ENCODE measurements around the gene ACAT1.

The ACAT1 gene

DNA sequence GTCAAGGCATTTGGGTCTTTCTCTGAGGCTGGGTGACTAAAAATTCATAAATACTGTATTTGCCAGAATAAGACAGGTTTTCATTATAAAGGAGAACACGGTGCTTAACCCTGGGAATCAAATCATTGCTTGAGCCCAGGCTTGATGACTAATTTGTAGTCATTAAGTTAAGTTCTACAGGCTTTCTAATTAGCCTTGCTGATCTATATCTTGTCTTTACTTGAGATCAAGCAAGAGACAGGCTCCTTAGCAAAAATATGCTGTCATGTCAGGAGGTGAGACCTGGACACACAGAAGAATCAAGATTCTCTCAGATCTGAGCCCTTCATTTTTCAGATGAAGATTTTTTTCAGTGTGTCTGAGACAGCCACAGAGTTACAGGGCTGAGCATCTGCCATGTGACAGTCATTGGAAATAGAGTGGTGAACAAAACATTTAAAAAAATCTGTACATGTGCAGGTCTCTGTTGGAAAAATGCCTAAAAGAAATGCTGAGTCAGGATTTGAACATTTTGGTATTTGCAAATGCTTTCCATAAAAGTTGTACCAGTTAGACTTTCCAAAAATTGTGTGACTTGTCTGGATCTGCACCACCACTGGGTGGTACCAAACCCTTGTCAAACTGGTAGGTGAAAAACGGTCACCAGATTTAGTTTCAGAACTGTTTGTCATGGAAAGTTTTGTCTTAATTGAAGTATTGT is 14.6 kb downstream of the ACAT1 start:
- Histone ChIP-seq H3K27me3 (replicated peaks; ENCODE audit: insufficient read depth, low read length) (no peaks in the 10 kb centered on the region), H2AFZ (ENCODE audit: low read length) (no peak overlapping the region), H3K9me3 (replicated peaks; ENCODE audit: insufficient read depth, low read length) (no peaks in the 10 kb centered on the region), H3K4me1 (ENCODE audit: low read length) (peaks cover 4% of the 10 kb centered on the region; the same call in 1 of the 2 replicates), H3K9ac (ENCODE audit: low read length) (no peak overlapping the region), H3K4me3 (ENCODE audit: low read length) (no peak overlapping the region), H3K79me2 (ENCODE audit: low read length) (no peaks in the 10 kb centered on the region), H3F3A (ENCODE audit: insufficient read depth, low read length) (peaks cover 7% of the 10 kb centered on the region), H3K4me2 (ENCODE audit: low read depth, low read length) (no peak overlapping the region), H3K9me2 (replicated peaks; ENCODE audit: insufficient read depth, low read length) (no peaks in the 10 kb centered on the region), H4K20me1 (ENCODE audit: insufficient read depth, low read length) (no peaks in the 10 kb centered on the region), H3K27ac (ENCODE audit: low read length) (peak overlapping the region; percentile 36; the same call in 1 of the 2 replicates), H3K36me3 (replicated peaks; ENCODE audit: insufficient read depth, low read length) (peaks cover 4% of the 10 kb centered on the region; the same call in 1 of the 2 replicates)
- TF ChIP-seq, protein P1, sequence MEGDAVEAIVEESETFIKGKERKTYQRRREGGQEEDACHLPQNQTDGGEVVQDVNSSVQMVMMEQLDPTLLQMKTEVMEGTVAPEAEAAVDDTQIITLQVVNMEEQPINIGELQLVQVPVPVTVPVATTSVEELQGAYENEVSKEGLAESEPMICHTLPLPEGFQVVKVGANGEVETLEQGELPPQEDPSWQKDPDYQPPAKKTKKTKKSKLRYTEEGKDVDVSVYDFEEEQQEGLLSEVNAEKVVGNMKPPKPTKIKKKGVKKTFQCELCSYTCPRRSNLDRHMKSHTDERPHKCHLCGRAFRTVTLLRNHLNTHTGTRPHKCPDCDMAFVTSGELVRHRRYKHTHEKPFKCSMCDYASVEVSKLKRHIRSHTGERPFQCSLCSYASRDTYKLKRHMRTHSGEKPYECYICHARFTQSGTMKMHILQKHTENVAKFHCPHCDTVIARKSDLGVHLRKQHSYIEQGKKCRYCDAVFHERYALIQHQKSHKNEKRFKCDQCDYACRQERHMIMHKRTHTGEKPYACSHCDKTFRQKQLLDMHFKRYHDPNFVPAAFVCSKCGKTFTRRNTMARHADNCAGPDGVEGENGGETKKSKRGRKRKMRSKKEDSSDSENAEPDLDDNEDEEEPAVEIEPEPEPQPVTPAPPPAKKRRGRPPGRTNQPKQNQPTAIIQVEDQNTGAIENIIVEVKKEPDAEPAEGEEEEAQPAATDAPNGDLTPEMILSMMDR (IDR thresholded peaks at IDR 0.05; ENCODE audit: low read length) = peak; percentile 52
- TF ChIP-seq EZH2 (optimal IDR thresholded peaks at IDR 0.05; ENCODE audit: low read depth, low read length) = no peak
- TF ChIP-seq EZH2phosphoT487 (IDR thresholded peaks at IDR 0.05; ENCODE audit: low read length) = no peak
- peak; percentile 72 for DNase-seq

DNA sequence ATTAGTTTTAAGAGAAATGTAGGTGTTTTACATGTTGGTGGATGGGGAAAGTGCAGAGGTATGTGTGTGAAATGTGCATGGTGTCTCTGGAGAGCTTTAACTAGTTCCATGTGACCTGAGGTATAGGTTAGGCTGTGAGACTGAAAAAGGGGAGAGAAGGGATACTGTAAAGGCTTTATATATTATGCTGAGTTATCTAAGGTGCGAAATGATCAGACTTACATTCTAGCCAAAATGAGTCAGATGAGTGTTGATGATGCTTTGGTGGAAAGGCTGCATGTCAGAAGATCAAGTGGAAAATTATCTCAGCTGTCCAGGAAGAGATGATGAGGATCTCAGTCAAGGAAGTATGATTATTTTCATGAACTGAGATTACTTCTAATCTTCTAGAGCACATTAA is 15.8 kb downstream of the ACAT1 start:
- no peaks in the 10 kb centered on the region for H3K9me3 ChIP-seq (replicated peaks; ENCODE audit: insufficient read depth, low read length)
- peaks cover 4% of the 10 kb centered on the region; the same call in 1 of the 2 replicates for H3K36me3 ChIP-seq (replicated peaks; ENCODE audit: insufficient read depth, low read length)
- H3K9me2 ChIP-seq (replicated peaks; ENCODE audit: insufficient read depth, low read length) = no peaks in the 10 kb centered on the region

DNA sequence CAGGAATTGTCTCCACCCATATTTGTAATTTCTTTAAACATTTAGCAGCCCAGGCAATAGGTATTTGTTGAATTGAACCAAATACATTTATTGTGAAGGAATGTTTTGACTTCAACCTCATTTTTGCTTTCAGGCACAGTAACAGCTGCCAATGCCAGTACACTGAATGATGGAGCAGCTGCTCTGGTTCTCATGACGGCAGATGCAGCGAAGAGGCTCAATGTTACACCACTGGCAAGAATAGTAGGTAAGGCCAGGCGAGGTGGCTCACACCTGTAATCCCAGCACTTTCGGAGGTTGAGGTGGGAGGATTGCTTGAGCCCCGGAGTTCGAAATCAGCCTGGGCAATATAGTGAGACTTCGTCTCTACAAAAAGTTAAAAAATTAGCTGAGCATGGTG is 20.9 kb downstream of the ACAT1 start:
- H2AFZ ChIP-seq (ENCODE audit: low read length) = no peak overlapping the region
- H3K4me3 ChIP-seq (ENCODE audit: low read length) = no peak overlapping the region
- H3K9me3 ChIP-seq (replicated peaks; ENCODE audit: insufficient read depth, low read length) = no peaks in the 10 kb centered on the region
- H3K9ac ChIP-seq (ENCODE audit: low read length) = no peak overlapping the region
- H3F3A ChIP-seq (ENCODE audit: insufficient read depth, low read length) = peaks cover 15% of the 10 kb centered on the region
- DNase-seq = no peak
- TF ChIP-seq EZH2phosphoT487 (IDR thresholded peaks at IDR 0.05; ENCODE audit: low read length) = no peak
- TF ChIP-seq, protein P1 (IDR thresholded peaks at IDR 0.05; ENCODE audit: low read length) = no peak
- TF ChIP-seq EZH2 (optimal IDR thresholded peaks at IDR 0.05; ENCODE audit: low read depth, low read length) = no peak
- H3K9me2 ChIP-seq (replicated peaks; ENCODE audit: insufficient read depth, low read length) = no peaks in the 10 kb centered on the region
- H3K27ac ChIP-seq (ENCODE audit: low read length) = no peak overlapping the region
- no peaks in the 10 kb centered on the region for H4K20me1 ChIP-seq (ENCODE audit: insufficient read depth, low read length)
- H3K36me3 ChIP-seq (replicated peaks; ENCODE audit: insufficient read depth, low read length) = no peaks in the 10 kb centered on the region; the same call in 1 of the 2 replicates
- no peaks in the 10 kb centered on the region for H3K79me2 ChIP-seq (ENCODE audit: low read length)
- H3K4me2 ChIP-seq (ENCODE audit: low read depth, low read length) = no peak overlapping the region
- H3K4me1 ChIP-seq (ENCODE audit: low read length) = peaks cover 16% of the 10 kb centered on the region
- H3K27me3 ChIP-seq (replicated peaks; ENCODE audit: insufficient read depth, low read length) = no peaks in the 10 kb centered on the region

More for the DNA sequence above, 15.8 kb downstream of the ACAT1 start:
- Histone ChIP-seq H2AFZ (ENCODE audit: low read length) (no peak overlapping the region), H3K4me3 (ENCODE audit: low read length) (no peak overlapping the region), H3K27me3 (replicated peaks; ENCODE audit: insufficient read depth, low read length) (no peaks in the 10 kb centered on the region), H3K27ac (ENCODE audit: low read length) (no peak overlapping the region), H3K79me2 (ENCODE audit: low read length) (no peaks in the 10 kb centered on the region), H3K4me2 (ENCODE audit: low read depth, low read length) (no peak overlapping the region), H3K9ac (ENCODE audit: low read length) (no peak overlapping the region), H4K20me1 (ENCODE audit: insufficient read depth, low read length) (no peaks in the 10 kb centered on the region), H3F3A (ENCODE audit: insufficient read depth, low read length) (peaks cover 7% of the 10 kb centered on the region), H3K4me1 (ENCODE audit: low read length) (peaks cover 4% of the 10 kb centered on the region; the same call in 1 of the 2 replicates)
- no peak for TF ChIP-seq EZH2phosphoT487 (IDR thresholded peaks at IDR 0.05; ENCODE audit: low read length)
- no peak for DNase-seq

DNA sequence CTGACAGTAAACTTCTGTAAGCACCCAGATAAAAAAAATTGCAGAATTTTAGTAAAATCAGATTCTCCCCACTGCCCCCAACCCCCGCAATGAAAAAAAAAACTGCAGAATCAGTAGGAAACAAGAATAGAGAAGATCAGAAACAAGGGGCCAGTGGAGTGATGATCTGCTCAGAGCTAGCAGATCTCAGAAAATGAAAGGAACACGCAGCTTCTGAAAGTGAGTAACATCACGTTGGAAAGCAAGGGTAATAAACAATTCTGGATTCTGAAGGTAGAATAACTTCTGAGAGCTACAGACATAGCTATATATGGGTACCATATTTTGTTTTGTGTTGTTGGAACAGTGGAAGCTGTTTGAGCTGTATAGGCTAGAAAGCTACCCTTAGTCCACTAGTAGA is 23.2 kb downstream of the ACAT1 start:
- Histone ChIP-seq H2AFZ (ENCODE audit: low read length) (no peak overlapping the region), H3K79me2 (ENCODE audit: low read length) (no peaks in the 10 kb centered on the region), H3K4me3 (ENCODE audit: low read length) (no peak overlapping the region), H3K9ac (ENCODE audit: low read length) (no peak overlapping the region), H3K4me2 (ENCODE audit: low read depth, low read length) (peak overlapping the region; percentile 12; the same call in 1 of the 2 replicates), H3K9me3 (replicated peaks; ENCODE audit: insufficient read depth, low read length) (no peaks in the 10 kb centered on the region), H3K27me3 (replicated peaks; ENCODE audit: insufficient read depth, low read length) (no peaks in the 10 kb centered on the region), H3F3A (ENCODE audit: insufficient read depth, low read length) (peaks cover 15% of the 10 kb centered on the region), H3K27ac (ENCODE audit: low read length) (peak overlapping the region; percentile 55; the same call in 1 of the 2 replicates), H4K20me1 (ENCODE audit: insufficient read depth, low read length) (no peaks in the 10 kb centered on the region), H3K36me3 (replicated peaks; ENCODE audit: insufficient read depth, low read length) (no peaks in the 10 kb centered on the region; the same call in 1 of the 2 replicates), H3K9me2 (replicated peaks; ENCODE audit: insufficient read depth, low read length) (no peaks in the 10 kb centered on the region), H3K4me1 (ENCODE audit: low read length) (peaks cover 16% of the 10 kb centered on the region)
- TF ChIP-seq, protein P1 (IDR thresholded peaks at IDR 0.05; ENCODE audit: low read length) = no peak
- no peak for TF ChIP-seq EZH2phosphoT487 (IDR thresholded peaks at IDR 0.05; ENCODE audit: low read length)
- TF ChIP-seq EZH2 (optimal IDR thresholded peaks at IDR 0.05; ENCODE audit: low read depth, low read length) = no peak
- peak; percentile 54 for DNase-seq
